HG03135 (cell line): Measurements from ENCODE around the gene TENT4A.

ENCODE experiments used
- ATAC-seq: cut with Tn5 transposase; IDR thresholded peaks from one replicate; pipeline ENCODE4 v1.9.1; 2021; ENCODE audit warnings: mild to moderate bottlenecking, moderate library complexity; ENCODE audit not compliant: unreplicated experiment

TENT4A gene

DNA sequence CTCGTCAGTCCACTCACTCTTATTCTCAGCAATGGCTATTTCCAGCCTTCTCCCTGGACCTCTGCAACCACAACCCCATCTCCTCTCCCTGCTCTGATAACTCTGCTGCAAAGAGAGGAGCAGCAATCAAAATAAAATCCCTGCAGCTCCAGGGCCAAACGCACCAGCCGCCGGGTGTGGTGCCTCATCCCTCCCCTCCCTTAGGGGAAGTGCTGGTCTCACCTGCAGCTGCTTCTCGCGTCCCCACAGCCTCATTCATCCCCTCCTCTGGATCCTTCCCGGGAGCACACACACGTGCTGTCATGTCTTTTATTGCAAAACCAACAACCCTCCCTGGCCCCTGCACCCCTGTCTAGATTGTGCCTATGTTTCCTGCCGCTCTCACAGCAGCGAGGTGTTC, 77.8 kb downstream of the TENT4A start:
- ATAC-seq, result no peak

DNA sequence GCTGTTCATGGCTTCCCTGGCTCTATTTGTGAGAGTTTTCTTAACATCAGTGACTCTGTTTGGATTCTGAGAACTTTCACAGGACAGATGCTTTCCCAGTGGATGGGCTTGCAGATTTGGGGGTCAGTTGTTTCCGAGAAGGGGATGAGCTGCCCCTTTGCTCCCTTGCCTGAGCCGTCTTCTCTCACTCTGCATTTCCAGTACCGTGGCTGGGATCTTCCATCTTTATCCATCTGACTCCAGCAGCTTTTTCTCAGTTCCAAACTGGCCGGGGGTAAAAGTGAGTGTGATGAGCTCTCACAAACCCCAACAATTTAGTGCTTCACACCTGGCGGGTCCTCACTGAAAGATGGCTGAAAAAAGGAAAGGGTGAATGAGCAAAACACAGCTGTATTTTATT, 79.1 kb downstream of the TENT4A start:
- no peak for ATAC-seq

DNA sequence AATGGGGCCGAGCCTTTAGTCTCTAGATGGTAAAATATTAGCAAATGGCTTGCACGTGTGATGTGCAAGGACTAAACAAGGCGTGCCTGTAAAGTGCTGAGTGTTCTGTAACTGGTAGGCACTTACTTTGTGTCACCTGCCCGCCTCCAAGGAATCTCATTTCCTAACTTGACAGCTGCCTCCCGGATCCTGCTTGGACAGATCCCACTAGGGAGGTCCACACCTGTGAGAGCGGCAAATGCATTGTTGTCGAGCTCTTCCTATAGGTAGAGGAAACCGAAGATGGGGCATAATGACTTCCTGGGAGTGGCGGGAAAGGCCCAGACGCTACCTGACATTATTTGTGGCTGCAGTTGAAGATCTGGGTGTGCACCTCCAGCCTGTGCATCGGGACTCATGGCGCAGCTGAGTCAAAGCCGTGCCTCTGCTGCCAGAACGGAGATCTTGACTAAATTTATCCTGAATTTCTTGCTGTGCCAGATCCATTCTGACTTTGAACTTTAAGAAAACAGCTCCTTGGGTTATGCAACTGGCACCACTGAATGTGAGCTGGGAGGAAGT, 79.8 kb downstream of the TENT4A start:
- no peak for ATAC-seq

DNA sequence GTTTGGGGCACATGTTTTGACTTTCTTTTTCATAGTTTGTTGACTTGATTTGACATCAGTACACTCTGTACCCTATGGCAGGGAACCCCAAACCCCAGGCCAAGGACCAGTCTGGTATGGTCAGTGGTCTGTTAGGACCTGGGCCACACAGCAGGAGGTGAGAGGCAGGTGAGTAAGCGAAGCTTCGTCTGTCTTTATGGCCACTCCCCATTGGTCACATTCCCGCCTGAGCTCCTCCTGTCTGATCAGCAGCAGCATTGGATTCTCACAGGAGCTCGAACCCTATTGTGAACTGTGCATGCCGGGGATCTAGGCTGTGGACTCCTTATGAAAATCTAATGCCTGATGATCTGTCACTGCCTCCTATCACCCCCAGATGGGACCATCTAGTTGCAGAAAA, 88.0 kb downstream of the TENT4A start:
- no peak for ATAC-seq

DNA sequence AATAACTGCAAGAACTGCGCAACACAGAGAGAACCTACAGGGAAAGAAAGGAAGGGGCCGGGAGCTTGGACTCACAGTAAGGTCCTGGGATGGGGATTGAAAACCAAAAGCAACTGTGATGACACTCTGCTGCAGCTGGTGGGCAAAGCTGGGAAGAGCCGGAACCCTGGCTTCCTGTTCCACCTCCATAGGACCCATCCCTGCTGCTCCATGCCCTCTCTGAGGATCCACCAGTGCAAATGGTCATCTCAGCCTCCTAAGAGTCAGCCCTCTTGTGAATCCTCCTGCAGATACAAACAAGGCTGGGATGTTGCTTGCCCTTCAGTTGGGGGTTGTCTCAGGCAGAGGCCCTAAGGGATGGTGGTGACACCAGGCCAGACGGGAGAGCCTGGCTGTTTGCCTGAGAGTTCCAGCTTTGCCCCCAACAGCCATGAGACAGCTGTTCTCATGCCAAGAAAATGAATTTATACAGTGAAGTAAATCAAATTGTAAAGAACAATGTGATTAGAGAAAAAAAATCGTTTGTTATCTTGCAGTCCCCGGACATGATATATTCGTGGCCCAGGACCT, 90.8 kb downstream of the TENT4A start:
- ATAC-seq, result no peak

DNA sequence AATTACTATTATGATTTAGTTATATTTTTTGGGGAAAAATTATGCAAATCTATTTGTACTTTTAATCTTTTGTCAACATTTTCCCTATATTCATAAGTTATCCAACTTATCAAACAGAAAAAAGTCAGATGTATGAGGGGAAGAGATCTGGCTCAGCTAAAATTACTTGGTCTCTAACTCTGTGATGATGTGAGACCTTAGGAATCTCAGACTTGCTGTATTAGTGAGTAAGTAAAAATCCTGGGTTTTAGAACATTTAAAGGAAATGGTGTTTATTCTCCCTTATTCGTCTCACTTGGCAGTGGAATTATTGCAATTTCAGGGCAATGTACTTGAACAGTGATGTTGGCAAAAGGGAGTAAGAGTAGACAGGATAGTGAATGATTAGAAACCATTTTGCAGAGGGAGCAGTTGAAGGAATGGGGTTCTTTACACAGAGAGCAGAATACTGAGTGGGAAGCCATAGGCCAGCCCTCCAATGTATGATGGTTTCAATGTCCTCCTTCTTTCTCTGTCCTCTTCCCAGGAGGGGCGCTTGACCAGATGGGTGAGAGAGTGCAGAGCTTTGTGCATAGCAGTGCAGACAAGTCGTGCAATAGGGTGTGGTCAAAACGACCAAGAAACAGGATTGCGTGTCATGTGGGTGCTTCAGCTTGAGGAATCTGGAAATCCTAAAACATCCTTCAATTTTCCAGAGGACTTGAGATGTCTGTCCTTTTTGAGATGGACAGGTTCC, 91.7 kb downstream of the TENT4A start:
- no peak for ATAC-seq

DNA sequence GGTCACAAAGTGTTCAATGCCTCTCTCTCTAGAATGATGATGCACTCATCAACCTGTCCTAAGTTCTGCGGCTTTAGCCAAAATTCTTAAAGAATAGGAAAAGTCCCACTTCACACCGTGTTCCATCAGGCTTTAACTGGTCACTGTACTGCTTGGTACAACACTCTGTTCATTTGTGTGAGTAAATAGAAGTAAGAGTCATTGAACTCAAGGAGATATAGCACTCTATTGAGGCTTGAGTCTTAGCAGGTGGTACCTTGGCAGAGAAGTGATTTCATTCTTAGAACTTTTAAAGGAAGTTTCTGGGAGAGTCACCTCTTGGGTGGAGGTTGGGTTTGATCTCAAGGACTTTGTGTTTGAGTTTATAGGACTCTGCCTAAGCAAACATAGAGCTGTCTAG, 92.6 kb downstream of the TENT4A start:
- ATAC-seq, result no peak
